Upper lobe of left lung (tissue), 6 donors: ENCODE data around the gene GRID1. TPM values are rescaled to one million over a fixed set of nuclear protein-coding genes. Genes with fewer than 3 reads are reported as not detected.

Source experiments
- ATAC-seq, 2 donors: fragments of 200-7000 bp; cut with Tn5 transposase; one replicate each; pipeline ENCODE4 v1.9.1; 2022; ENCODE audit warnings: mild to moderate bottlenecking in 2 of 2, moderate library complexity in 2 of 2; ENCODE audit not compliant: low FRiP score in 2 of 2
- DNase-seq, 2 donors: peaks; one replicate each; pipeline ENCODE4 v3.0.0-alpha.2; 2019 to 2020
- H3K27ac ChIP-seq, 4 donors: fragments of 200-600 bp; sonication (generic); one replicate each; pipeline ENCODE4 v1.5.1; 2016 to 2019
- H3K27me3 ChIP-seq, 4 donors: fragments of 200-600 bp; sonication (generic); one replicate each; pipeline ENCODE4 v1.5.1; 2017 to 2019
- H3K36me3 ChIP-seq, 4 donors: fragments of 200-600 bp; sonication (generic); one replicate each; pipeline ENCODE4 v1.5.1; 2016 to 2019
- H3K4me1 ChIP-seq, 4 donors: fragments of 200-600 bp; sonication (generic); one replicate each; pipeline ENCODE4 v1.5.1; 2018 to 2019
- H3K4me3 ChIP-seq, 4 donors: fragments of 200-600 bp; sonication (generic); one replicate each; pipeline ENCODE4 v1.5.1; 2017 to 2019; ENCODE audit warnings: mild to moderate bottlenecking in 2 of 4, moderate library complexity in 1 of 4
- H3K9me3 ChIP-seq, 4 donors: fragments of 200-600 bp; sonication (generic); one replicate each; pipeline ENCODE4 v1.5.1; 2018 to 2019
- EP300 ChIP-seq, 4 donors: sonication (generic); formaldehyde crosslinking; IDR thresholded peaks; one replicate each; pipeline ENCODE4 v1.5.1; 2017; ENCODE audit warnings: antibody characterized with exemption in 4 of 4, control low read depth in 2 of 4
- POLR2A ChIP-seq, 4 donors: fragments of 450-650 bp; IDR thresholded peaks; one replicate each; pipeline ENCODE4 v1.5.1; 2016 to 2017; ENCODE audit warnings: antibody characterized with exemption in 4 of 4, mild to moderate bottlenecking in 2 of 4
- POLR2AphosphoS5 ChIP-seq, 2 donors: sonication (generic); formaldehyde crosslinking; IDR thresholded peaks; one replicate each; pipeline ENCODE4 v1.5.1; 2017; ENCODE audit warnings: antibody characterized with exemption in 2 of 2
- WGBS, 2 donors: methylation state at CpG; one replicate each; pipeline ENCODE4 v1.1.5; 2017 to 2018; 5-methylcytosine and 5-hydroxymethylcytosine counted together
- total RNA-seq, 6 donors: library from RNA; depleted of rRNA in 4 of 6; stranded (reverse); fragments of >200 nt in 4 of 6; gene quantifications; one replicate each; pipeline versions ENCODE4 v1.1.0 to v1.2.1, GENCODE V29; 2016 to 2021
- TF ChIP-seq, protein P1 (sequence below), 6 experiments: fragments of 450-650 bp in 4 of 6; fragments of 200-600 bp in 2 of 6; sonication (generic) in 2 of 6; IDR thresholded peaks; one replicate each; pipeline ENCODE4 v1.5.1; 2016 to 2019; ENCODE audit warnings: antibody characterized with exemption in 6 of 6
- donor health status: DM: no; HTN: no; CAD: no; lungs with moderate emphysema.
- donor health status: DM: no; HTN: yes; CAD: no; lungs with severe emphysema.

Gene GRID1
- total RNA-seq, 6 donors from 2014 or later, result 1.5 to 5.2 (median 3.2) TPM

DNA sequence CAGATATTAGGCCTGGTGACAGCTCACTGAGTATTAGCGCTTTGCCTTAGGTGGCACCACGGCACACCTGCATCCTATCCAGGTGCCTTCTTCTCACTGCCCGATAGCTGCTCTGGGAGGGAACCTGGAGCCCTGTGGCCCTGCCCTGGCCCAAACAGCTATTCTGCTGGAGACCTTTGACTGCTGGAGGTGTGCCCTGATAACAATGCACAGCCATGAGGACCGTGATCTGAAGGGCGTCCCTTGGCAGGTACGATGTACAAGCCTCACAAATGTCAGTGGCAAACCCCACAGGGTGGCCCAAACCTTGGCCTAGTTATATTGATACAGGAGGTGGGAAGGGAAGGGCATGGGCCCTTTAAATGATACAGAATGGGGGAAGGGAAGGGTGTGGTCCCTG is 259.5 kb downstream of the GRID1 start:
- Histone ChIP-seq H3K4me3 (no peak overlapping the region), H3K4me1 (no peaks in the 10 kb centered on the region), H3K27ac (no peak overlapping the region), H3K36me3 (no peaks in the 10 kb centered on the region), H3K27me3 (no peaks in the 10 kb centered on the region), H3K9me3 (no peaks in the 10 kb centered on the region)
- ATAC-seq (no peak), DNase-seq (no peak)
- 94 to 97% methylated on average over 6 of the region's 6 CpGs for WGBS, 2 donors
- TF ChIP-seq, protein P1, sequence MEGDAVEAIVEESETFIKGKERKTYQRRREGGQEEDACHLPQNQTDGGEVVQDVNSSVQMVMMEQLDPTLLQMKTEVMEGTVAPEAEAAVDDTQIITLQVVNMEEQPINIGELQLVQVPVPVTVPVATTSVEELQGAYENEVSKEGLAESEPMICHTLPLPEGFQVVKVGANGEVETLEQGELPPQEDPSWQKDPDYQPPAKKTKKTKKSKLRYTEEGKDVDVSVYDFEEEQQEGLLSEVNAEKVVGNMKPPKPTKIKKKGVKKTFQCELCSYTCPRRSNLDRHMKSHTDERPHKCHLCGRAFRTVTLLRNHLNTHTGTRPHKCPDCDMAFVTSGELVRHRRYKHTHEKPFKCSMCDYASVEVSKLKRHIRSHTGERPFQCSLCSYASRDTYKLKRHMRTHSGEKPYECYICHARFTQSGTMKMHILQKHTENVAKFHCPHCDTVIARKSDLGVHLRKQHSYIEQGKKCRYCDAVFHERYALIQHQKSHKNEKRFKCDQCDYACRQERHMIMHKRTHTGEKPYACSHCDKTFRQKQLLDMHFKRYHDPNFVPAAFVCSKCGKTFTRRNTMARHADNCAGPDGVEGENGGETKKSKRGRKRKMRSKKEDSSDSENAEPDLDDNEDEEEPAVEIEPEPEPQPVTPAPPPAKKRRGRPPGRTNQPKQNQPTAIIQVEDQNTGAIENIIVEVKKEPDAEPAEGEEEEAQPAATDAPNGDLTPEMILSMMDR (IDR thresholded peaks at IDR 0.05), result no peak
- no peak for TF ChIP-seq EP300 (IDR thresholded peaks at IDR 0.05)

DNA sequence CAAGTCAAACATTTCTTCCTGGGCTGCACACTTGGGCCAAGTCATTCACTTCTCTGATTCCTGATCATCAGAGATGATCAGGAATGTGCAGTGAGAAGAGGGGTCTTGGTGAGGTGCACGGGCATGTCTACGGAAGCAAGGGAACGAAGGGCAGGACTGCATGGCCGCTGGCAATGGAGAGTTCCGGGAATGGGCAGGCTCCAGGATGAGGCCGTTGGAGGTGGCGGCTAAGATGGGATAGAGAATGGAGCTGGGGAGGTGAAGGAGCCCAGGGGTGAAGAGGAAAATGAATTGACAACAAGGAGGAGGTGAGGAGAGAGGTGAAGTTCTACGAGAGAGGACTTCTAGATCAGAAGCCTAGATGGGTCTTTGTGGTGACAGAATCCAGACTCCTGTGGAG is 260.0 kb downstream of the GRID1 start:
- no peak for TF ChIP-seq EP300 (IDR thresholded peaks at IDR 0.05)
- TF ChIP-seq, protein P1 (IDR thresholded peaks at IDR 0.05), result no peak
- no peak for TF ChIP-seq POLR2AphosphoS5 (IDR thresholded peaks at IDR 0.05)
- TF ChIP-seq POLR2A (IDR thresholded peaks at IDR 0.05), result no peak
- H3K4me1 ChIP-seq, result no peaks in the 10 kb centered on the region
- ATAC-seq (no peak), DNase-seq (no peak)
- H3K27ac ChIP-seq, result no peak overlapping the region
- H3K9me3 ChIP-seq, result no peaks in the 10 kb centered on the region
- H3K4me3 ChIP-seq, result no peak overlapping the region
- WGBS, 2 donors, result 91 to 95% methylated on average over 8 of the region's 8 CpGs
- H3K27me3 ChIP-seq, result no peaks in the 10 kb centered on the region
- no peaks in the 10 kb centered on the region for H3K36me3 ChIP-seq

DNA sequence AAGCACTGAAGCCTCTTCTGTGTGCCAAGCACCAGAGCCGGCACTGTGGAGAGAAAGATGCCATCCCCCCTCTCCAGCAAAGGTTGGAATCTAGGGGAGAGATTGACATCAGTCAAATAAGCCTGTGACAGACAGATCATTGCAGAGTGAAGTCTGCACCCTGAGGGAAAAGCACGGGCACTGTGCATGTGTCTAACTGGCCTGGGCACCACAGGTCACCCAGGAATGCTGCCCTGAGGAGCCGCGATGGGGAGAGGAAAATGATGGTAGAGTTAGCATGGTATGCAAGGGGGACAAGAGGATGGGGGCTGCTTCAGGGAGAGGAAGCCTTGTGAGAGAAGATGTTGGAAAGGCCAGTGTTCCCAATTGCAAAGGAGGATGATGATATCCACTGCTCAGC is 261.0 kb downstream of the GRID1 start:
- no peak for ATAC-seq
- Histone ChIP-seq H3K27ac (no peak overlapping the region), H3K27me3 (no peaks in the 10 kb centered on the region), H3K4me1 (no peaks in the 10 kb centered on the region), H3K9me3 (no peaks in the 10 kb centered on the region), H3K36me3 (no peaks in the 10 kb centered on the region), H3K4me3 (no peak overlapping the region)
- 92 to 97% methylated on average over 3 to 4 of the region's 4 CpGs for whole genome bisulfite sequencing, 2 donors
- no peak for DNase-seq
- TF ChIP-seq EP300 (IDR thresholded peaks at IDR 0.05), result no peak

- TF ChIP-seq, protein P1 (IDR thresholded peaks at IDR 0.05), result no peak
- TF ChIP-seq EP300 (IDR thresholded peaks at IDR 0.05) (no peak), POLR2AphosphoS5 (IDR thresholded peaks at IDR 0.05) (no peak), POLR2A (IDR thresholded peaks at IDR 0.05) (no peak)
- H3K27me3 ChIP-seq, result no peaks in the 10 kb centered on the region
- no peak overlapping the region for H3K27ac ChIP-seq
- ATAC-seq, result no peak
- 94 to 95% methylated on average over 4 of the region's 4 CpGs for WGBS, 2 donors
- H3K36me3 ChIP-seq, result no peaks in the 10 kb centered on the region
- H3K9me3 ChIP-seq, result no peaks in the 10 kb centered on the region
- no peak for DNase-seq
- no peak overlapping the region for H3K4me3 ChIP-seq
- no peaks in the 10 kb centered on the region for H3K4me1 ChIP-seq
These were observed 261.4 kb downstream of the GRID1 start for GRCh38 chr10:86105181-86105580.

GRCh38 chr10:86104611-86105145 is 261.9 kb downstream of the GRID1 start:
- no peak for DNase-seq
- Histone ChIP-seq H3K9me3 (no peaks in the 10 kb centered on the region), H3K27ac (no peak overlapping the region), H3K4me1 (no peaks in the 10 kb centered on the region), H3K4me3 (no peak overlapping the region), H3K27me3 (no peaks in the 10 kb centered on the region), H3K36me3 (no peaks in the 10 kb centered on the region)
- ATAC-seq, result no peak
- 87 to 95% methylated on average over 4 to 7 of the region's 7 CpGs for WGBS, 2 donors
- TF ChIP-seq EP300 (IDR thresholded peaks at IDR 0.05) (no peak), POLR2A (IDR thresholded peaks at IDR 0.05) (no peak), POLR2AphosphoS5 (IDR thresholded peaks at IDR 0.05) (no peak)
- TF ChIP-seq, protein P1 (IDR thresholded peaks at IDR 0.05), result no peak
